HEK293T (cell line): ENCODE results near the gene SINHCAF.

Experiments used
- CTCF ChIA-PET: fragments of 350-600 bp; formaldehyde crosslinking; extraction: SDS; loops from one replicate; lab custom pipeline; 2021; ENCODE audit warnings: antibody characterized with exemption, inconsistent platforms; lab: Yijun Ruan, JAX
- POLR2A ChIA-PET: fragments of 350-600 bp; formaldehyde crosslinking; extraction: SDS; loops from one replicate; lab custom pipeline; 2020; ENCODE audit warnings: antibody characterized with exemption, inconsistent platforms; lab: Yijun Ruan, JAX
- DNase-seq: peaks from one replicate; pipeline ENCODE4 v3.0.0; 2012; ENCODE audit warnings: mixed read lengths; ENCODE audit errors: extremely low spot score
- ARNT ChIP-seq: fragments of 450-650 bp; IDR thresholded peaks from 2 replicates; pipeline ENCODE4 v1.6.1; 2017; ENCODE audit warnings: mild to moderate bottlenecking
- BHLHE40 ChIP-seq: fragments of 450-650 bp; IDR thresholded peaks from 2 replicates; pipeline ENCODE4 v1.6.1; 2016; ENCODE audit warnings: mild to moderate bottlenecking, moderate library complexity, borderline replicate concordance
- CTBP1 ChIP-seq: fragments of 450-650 bp; IDR thresholded peaks from 2 replicates; pipeline ENCODE4 v1.6.1; 2016; ENCODE audit warnings: borderline replicate concordance
- ELF4 ChIP-seq: fragments of 450-650 bp; IDR thresholded peaks from 2 replicates; pipeline ENCODE4 v1.6.1; 2017; ENCODE audit warnings: antibody characterized with exemption
- FOXA1 ChIP-seq: fragments of 450-650 bp; IDR thresholded peaks from 2 replicates; pipeline ENCODE4 v1.6.1; 2016; ENCODE audit warnings: mild to moderate bottlenecking
- FOXK2 ChIP-seq: fragments of 450-650 bp; IDR thresholded peaks from 2 replicates; pipeline ENCODE4 v1.6.1; 2016; ENCODE audit warnings: mild to moderate bottlenecking
- FOXM1 ChIP-seq: fragments of 450-650 bp; IDR thresholded peaks from 2 replicates; pipeline ENCODE4 v1.6.1; 2017; ENCODE audit warnings: mild to moderate bottlenecking, borderline replicate concordance
- HDGF ChIP-seq: fragments of 450-650 bp; IDR thresholded peaks from 2 replicates; pipeline ENCODE4 v1.6.1; 2017; ENCODE audit warnings: antibody characterized with exemption, borderline replicate concordance
- L3MBTL2 ChIP-seq: fragments of 450-650 bp; conservative IDR thresholded peaks from 2 replicates; pipeline ENCODE4 v1.6.1; 2016; ENCODE audit warnings: mild to moderate bottlenecking
- LEF1 ChIP-seq: fragments of 450-650 bp; IDR thresholded peaks from 2 replicates; pipeline ENCODE4 v1.6.1; 2017; ENCODE audit warnings: mild to moderate bottlenecking, borderline replicate concordance
- NFRKB ChIP-seq: fragments of 450-650 bp; IDR thresholded peaks from 2 replicates; pipeline ENCODE4 v1.6.1; 2016; ENCODE audit warnings: mild to moderate bottlenecking, moderate library complexity
- SP1 ChIP-seq: fragments of 450-650 bp; IDR thresholded peaks from 2 replicates; pipeline ENCODE4 v1.6.1; 2017
- SUZ12 ChIP-seq: fragments of 450-650 bp; IDR thresholded peaks from 2 replicates; pipeline ENCODE4 v1.6.1; 2016; ENCODE audit warnings: mild to moderate bottlenecking
- TARDBP ChIP-seq: fragments of 450-650 bp; IDR thresholded peaks from 2 replicates; pipeline ENCODE4 v1.6.1; 2016
- ZNF384 ChIP-seq: fragments of 450-650 bp; IDR thresholded peaks from 2 replicates; pipeline ENCODE4 v1.6.1; 2016
- TF ChIP-seq, protein P1 (sequence below): fragments of 450-650 bp; IDR thresholded peaks from 2 replicates; pipeline ENCODE4 v1.6.1; 2016

The SINHCAF gene

DNA sequence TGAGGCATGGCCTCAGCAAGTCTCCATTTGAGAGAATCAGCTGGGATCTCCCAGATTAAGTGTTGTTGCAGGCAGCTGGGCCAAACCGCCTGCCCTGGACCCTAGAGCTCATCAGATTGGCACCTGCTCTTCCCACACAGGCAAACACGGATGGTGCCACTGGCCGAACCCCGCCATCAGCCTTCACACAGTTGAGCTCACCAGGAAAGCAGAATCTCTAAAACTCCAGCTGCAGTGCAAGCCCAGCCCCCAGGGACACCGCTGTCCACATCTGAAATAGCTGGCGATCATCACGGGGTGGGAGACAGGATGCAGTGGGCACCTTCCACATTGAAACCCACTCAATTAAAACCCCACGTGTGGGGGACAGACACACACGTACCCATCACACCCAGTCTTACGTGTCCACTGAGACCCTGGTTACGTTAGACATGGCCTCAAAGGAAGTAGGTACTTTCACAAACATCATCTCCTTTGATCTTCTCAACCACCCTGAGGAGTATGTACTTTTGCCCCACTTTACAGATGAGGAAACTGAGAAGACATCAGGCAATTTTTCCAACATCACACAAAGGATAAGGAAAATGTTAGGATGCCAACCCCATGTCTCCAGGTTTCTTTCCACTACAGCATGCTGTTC, 88.8 kb downstream of the SINHCAF start:
- DNase-seq = no peak
- CTCF ChIA-PET = interaction anchor here (0.6 kb wide), 1 partner anchor 20 kb away, joined by 3 read pairs; no protein-coding TSS in a partner anchor
- POLR2A ChIA-PET = interaction anchor here (1.1 kb wide), 1 partner anchor 9 kb away, joined by 3 read pairs; no protein-coding TSS in a partner anchor
- no peak for TF ChIP-seq ELF4
- no peak for TF ChIP-seq TARDBP
- no peak for TF ChIP-seq ZNF384
- TF ChIP-seq, protein P1, sequence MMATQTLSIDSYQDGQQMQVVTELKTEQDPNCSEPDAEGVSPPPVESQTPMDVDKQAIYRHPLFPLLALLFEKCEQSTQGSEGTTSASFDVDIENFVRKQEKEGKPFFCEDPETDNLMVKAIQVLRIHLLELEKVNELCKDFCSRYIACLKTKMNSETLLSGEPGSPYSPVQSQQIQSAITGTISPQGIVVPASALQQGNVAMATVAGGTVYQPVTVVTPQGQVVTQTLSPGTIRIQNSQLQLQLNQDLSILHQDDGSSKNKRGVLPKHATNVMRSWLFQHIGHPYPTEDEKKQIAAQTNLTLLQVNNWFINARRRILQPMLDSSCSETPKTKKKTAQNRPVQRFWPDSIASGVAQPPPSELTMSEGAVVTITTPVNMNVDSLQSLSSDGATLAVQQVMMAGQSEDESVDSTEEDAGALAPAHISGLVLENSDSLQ = no peak
- TF ChIP-seq FOXA1 = no peak
- no peak for TF ChIP-seq CTBP1
- no peak for TF ChIP-seq LEF1
- TF ChIP-seq BHLHE40 = no peak
- TF ChIP-seq SUZ12 = no peak
- TF ChIP-seq L3MBTL2 = no peak
- TF ChIP-seq ARNT = no peak
- TF ChIP-seq HDGF = no peak
- TF ChIP-seq FOXK2 = no peak
- TF ChIP-seq NFRKB = no peak
- TF ChIP-seq FOXM1 = no peak
- TF ChIP-seq SP1 = no peak

DNA sequence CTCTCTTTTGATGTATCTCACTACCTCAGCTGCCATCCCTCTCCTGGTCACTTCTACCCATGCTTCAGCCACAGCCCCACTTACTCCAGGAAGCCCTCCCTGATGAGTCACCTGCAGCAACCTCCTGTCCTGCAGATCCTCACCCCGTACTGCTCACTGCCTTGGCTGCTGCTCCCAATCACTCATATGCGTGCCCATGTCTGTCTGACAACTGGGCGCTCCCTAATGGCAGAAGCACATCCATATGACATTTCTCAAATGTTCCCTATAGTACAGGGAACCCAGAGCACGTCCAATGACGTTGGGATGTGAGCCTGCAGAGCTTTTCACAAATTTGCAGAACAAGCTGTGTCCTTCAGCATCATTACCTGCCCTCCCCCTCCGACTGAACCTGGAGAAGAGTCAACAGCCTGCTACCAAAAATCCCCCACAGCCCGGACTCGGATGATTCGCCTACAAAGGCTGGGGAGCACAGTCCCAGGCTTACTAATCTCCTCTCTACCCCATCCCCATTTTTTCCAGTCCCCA, 90.0 kb downstream of the SINHCAF start:
- DNase-seq = no peak
- ChIA-PET CTCF (interaction anchor here (1.3 kb wide), 1 partner anchor 36 kb away, joined by 4 read pairs; no protein-coding TSS in a partner anchor), POLR2A (no interaction called here)
- no peak for TF ChIP-seq CTBP1
- TF ChIP-seq FOXK2 = no peak
- TF ChIP-seq FOXM1 = no peak
- no peak for TF ChIP-seq FOXA1
- TF ChIP-seq ZNF384 = no peak
- no peak for TF ChIP-seq HDGF
- TF ChIP-seq NFRKB = no peak
- TF ChIP-seq TARDBP = no peak
- TF ChIP-seq L3MBTL2 = no peak
- TF ChIP-seq ELF4 = no peak
- no peak for TF ChIP-seq SUZ12

DNA sequence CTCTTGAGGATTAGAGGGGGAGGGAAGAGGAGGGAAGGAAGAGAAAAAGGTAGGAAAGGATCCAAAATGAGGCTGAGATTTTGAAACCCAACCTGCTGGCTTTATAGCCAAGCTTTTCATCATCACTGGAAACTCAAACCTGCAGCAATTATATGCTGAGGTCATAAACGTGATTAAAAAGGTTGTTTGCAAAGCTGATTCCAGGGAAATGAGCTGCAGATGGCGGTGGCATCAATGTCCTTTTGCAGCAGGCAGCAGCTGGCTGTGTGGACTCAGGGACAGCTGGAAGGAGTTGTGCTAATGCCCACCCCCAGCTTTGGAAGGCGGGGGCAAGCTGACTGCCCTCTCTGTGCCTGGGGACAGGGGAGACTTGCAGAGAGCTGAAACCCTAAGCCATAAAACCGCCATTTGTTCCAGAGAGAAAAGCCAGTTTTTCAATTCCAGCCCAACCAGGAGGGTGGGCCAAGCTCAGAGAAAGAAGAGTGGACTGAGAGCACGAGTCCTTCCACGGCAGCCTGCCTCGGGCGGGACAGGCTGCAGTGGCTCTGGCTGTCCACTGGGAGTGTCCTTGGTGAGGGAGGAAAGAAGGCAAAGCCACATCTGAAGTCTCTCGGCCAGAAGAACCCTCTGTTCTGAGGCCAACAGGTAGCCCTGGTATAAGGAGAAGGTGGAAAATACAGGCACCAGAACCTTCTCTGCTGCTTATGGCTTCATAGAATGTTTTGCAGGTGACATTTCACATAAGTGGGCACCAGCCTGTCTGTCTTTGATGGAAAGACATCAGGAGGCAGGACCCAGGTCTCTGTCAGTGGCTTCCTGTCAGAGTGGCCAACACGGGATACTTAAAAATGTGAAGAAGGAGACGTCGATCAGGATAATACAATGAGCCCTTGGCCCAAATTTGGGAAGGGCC, 90.7 kb downstream of the SINHCAF start:
- POLR2A ChIA-PET = no interaction called here
- DNase-seq = peak; percentile 66
- TF ChIP-seq HDGF (no peak), ELF4 (no peak), SUZ12 (no peak), TARDBP (no peak)
- CTCF ChIA-PET = interaction anchor here (0.5 to 1.3 kb wide), 6 partner anchors 9 to 384 kb away, joined by 3 to 4 read pairs (median 3); no protein-coding TSS in a partner anchor

DNA sequence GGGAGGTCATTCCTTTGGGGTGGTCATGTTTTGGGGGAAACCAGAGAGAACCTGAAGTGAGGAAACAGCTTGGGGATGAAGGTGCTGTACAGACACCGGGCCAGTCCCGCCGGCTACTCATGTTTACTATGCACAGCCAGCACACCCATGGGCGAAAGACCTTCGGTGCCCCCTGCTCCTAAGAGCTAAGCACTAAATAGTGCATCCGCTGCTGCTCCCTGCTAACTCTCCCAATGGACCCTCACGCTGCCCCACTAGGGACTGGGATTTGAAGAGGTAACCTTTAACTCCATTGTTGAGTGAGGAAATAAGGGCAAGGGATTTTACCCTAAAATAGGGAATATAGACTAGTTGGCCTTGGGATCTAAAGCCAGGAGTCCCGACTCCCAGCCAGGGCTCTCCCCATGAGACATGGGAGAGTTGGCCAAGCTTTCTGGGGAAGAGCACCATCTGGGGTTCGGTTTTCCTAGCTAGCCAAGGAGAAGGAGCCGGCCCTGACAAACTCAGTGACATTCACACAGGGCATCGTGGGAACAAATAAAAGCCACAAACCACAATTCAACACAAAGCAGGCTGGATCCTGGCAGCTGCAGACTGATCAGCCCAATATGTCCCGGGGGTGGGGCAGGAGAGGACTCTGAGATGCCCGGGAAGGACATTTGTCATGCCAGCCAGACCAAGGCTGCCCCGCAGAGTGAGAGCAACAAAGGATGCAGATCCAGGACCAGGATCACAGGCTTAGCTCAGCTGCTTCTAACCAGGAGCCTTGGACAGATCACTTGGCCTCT, 91.7 kb downstream of the SINHCAF start:
- CTCF ChIA-PET = interaction anchor here (0.8 to 1.3 kb wide), 4 partner anchors 10 to 383 kb away, joined by 3 to 4 read pairs (median 3); no protein-coding TSS in a partner anchor
- TF ChIP-seq FOXA1 (no peak), ARNT (no peak), SUZ12 (no peak), NFRKB (no peak)
- TF ChIP-seq, protein P1 = no peak
- POLR2A ChIA-PET = no interaction called here
- DNase-seq = peak; percentile 4

DNA sequence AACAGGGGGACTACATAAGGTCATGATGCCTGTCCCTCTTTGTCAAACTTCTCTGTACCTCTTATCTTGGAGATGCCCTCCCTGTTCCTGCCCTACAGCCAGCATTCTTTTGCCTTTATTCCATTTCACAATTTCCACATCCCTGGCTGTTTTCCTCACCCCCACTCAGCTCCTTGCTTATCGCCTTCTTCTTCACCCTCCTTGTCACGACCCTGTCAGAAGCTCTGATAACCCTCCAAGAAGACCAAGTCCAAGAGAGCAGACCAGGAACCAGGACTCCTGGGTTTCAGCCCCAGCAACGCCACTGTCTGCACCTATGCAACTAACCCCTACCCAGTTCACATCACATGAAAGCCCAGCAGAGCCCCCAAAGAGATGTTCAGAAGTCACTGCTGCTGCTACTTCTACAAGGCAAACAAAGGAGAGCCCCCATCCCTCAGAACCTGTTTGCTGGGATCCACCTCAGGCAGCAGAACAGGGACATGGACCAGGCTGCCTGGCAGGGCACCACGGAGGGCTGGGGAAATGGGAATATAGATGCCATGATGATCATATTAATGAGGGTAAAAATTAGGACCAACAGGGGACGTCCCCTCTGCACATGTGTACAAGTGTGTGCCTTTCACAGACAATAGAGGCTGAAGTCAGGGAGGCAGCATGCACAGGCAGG, 92.8 kb downstream of the SINHCAF start:
- CTCF ChIA-PET = interaction anchor here (0.6 kb wide), 1 partner anchor 338 kb away, joined by 4 read pairs; no protein-coding TSS in a partner anchor
- POLR2A ChIA-PET = no interaction called here
- no peak for DNase-seq
- TF ChIP-seq SUZ12 (no peak), NFRKB (no peak), FOXA1 (no peak), ELF4 (no peak), ARNT (no peak), CTBP1 (no peak), BHLHE40 (no peak), TARDBP (no peak), FOXK2 (no peak), HDGF (no peak), ZNF384 (no peak), L3MBTL2 (no peak), FOXM1 (no peak)
- TF ChIP-seq, protein P1 = no peak
